ENCODE measurements around the gene FAM53C.

- no peak for TF ChIP-seq TAF1 (IDR thresholded peaks at IDR 0.05; ENCODE audit: borderline replicate concordance, insufficient read depth, low read length)
- TF ChIP-seq REST (IDR thresholded peaks at IDR 0.05; ENCODE audit: insufficient read depth in 1 of 2, low read depth in 2 of 2, low read length in 2 of 2), result no peak
- no peak for TF ChIP-seq POLR2AphosphoS5 (IDR thresholded peaks at IDR 0.05; ENCODE audit: low read depth, low read length)
- TF ChIP-seq SIN3A (IDR thresholded peaks at IDR 0.05; ENCODE audit: borderline replicate concordance, insufficient read depth, low read length), result no peak
- TF ChIP-seq FOXP2 (optimal IDR thresholded peaks at IDR 0.05; ENCODE audit: borderline replicate concordance, extremely low read depth, extremely low read length, insufficient read depth), result no peak
Observed at GRCh38 chr5:138350563-138350890, 12.5 kb downstream of the FAM53C start.
